Activated CD4-positive, CD25-positive, alpha-beta regulatory T cell (primary cell): ENCODE results near the gene GABRG3.

Source experiments
- DNase-seq, 4 experiments: peaks; one replicate each; lab custom pipeline; 2025; lab: John Stamatoyannopoulos, UW

GABRG3 gene

GRCh38 chr15:27582726-27583410 lies 611.9 kb downstream of the GABRG3 start:
- no peak for DNase-seq

- no peak for DNase-seq
Observed at GRCh38 chr15:27583651-27584050, 612.7 kb downstream of the GABRG3 start.

GRCh38 chr15:27585041-27585640 lies 614.2 kb downstream of the GABRG3 start:
- DNase-seq = no peak

GRCh38 chr15:27587810-27588209 lies 616.8 kb downstream of the GABRG3 start:
- no peak for DNase-seq

DNA sequence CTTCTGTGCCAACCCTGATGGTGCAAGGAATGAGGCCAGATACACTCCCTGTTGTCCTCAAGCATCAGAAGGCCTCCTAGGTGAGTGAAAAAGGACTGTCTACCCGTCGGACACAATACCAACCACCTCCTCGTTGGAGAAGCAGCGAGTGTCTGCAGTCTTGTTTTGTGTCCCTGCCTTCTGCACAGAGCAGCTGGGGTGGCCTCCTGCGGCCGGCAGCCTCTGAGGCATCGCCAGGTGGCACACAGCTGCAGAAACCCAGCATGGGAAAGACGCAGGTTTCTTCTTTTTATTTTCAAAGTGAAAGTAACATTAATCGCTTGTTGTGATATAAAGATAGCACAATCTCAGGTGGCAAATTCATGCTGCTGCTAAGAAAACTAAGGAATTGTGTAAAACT lies 618.3 kb downstream of the GABRG3 start:
- DNase-seq = no peak

DNA sequence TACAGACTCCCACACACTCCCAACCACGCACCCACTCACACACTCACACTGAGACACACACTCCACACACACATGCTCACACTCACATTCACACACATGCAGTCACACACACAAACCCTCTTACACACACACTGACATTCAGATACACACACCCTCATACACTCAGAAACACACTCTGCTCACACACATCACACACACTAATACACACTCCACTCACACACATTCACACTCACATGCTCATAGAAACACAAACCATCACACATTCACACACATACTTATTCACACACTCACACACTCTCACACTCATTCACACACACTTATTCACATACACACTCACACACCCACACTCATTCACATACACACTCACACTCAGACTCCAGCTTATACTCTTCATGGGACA lies 618.8 kb downstream of the GABRG3 start:
- DNase-seq = no peak
